Measurements from ENCODE around the gene CFAP161.

Gene CFAP161

DNA sequence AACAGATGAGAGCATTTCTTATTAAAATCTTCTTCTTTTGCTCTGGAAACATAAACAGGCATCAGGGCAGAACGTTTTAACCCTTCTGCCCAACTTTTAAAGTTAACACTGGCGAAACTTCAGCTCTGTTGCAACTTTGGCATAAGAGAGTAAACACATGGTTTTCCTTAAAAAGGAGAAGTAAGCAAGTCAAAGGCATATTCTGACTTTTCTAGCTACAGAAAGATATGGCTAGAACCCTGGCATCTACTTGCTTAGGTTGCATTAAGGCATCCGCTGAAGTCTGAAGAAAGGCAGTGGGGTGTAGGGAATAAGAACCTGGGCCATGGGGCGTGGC lies 49.3 kb downstream of the CFAP161 start:
- no peak overlapping the region for H3K4me2 ChIP-seq (ENCODE audit: low read depth, low read length)
- H3K27me3 ChIP-seq (replicated peaks; ENCODE audit: insufficient read depth, low read length), result no peaks in the 10 kb centered on the region
- no peak overlapping the region for H3K4me3 ChIP-seq (ENCODE audit: low read length)

DNA sequence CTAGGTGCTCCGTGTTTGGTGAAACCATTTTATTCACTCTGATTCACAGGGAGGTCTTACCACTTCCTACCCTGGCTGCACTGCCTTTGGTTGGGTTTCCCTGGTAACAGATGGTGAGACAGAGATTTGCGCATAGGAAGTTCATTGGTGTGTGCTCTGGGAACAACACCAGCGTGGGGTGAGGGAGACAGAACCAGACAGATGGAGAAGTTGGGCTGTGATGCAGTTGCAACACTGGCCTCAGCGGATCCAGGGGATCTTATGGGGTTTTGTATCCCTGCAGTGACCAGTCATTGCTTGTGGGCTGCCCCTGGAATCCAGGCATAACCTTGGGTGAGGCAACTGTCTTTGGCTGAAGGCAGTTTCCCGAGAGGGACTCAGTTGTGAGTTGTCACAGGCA lies 50.1 kb downstream of the CFAP161 start:
- TF ChIP-seq EZH2phosphoT487 (IDR thresholded peaks at IDR 0.05; ENCODE audit: low read length) (no peak), EZH2 (optimal IDR thresholded peaks at IDR 0.05; ENCODE audit: low read depth, low read length) (no peak)
- TF ChIP-seq, protein P1, sequence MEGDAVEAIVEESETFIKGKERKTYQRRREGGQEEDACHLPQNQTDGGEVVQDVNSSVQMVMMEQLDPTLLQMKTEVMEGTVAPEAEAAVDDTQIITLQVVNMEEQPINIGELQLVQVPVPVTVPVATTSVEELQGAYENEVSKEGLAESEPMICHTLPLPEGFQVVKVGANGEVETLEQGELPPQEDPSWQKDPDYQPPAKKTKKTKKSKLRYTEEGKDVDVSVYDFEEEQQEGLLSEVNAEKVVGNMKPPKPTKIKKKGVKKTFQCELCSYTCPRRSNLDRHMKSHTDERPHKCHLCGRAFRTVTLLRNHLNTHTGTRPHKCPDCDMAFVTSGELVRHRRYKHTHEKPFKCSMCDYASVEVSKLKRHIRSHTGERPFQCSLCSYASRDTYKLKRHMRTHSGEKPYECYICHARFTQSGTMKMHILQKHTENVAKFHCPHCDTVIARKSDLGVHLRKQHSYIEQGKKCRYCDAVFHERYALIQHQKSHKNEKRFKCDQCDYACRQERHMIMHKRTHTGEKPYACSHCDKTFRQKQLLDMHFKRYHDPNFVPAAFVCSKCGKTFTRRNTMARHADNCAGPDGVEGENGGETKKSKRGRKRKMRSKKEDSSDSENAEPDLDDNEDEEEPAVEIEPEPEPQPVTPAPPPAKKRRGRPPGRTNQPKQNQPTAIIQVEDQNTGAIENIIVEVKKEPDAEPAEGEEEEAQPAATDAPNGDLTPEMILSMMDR (IDR thresholded peaks at IDR 0.05; ENCODE audit: low read length), result no peak
- Histone ChIP-seq H3K9me3 (replicated peaks; ENCODE audit: insufficient read depth, low read length) (no peaks in the 10 kb centered on the region), H3F3A (ENCODE audit: insufficient read depth, low read length) (no peaks in the 10 kb centered on the region), H3K27me3 (replicated peaks; ENCODE audit: insufficient read depth, low read length) (no peaks in the 10 kb centered on the region), H3K79me2 (ENCODE audit: low read length) (no peaks in the 10 kb centered on the region), H3K9ac (ENCODE audit: low read length) (no peak overlapping the region), H3K36me3 (replicated peaks; ENCODE audit: insufficient read depth, low read length) (no peaks in the 10 kb centered on the region), H3K4me2 (ENCODE audit: low read depth, low read length) (no peak overlapping the region), H4K20me1 (ENCODE audit: insufficient read depth, low read length) (no peaks in the 10 kb centered on the region), H3K27ac (ENCODE audit: low read length) (no peak overlapping the region), H3K4me1 (ENCODE audit: low read length) (no peaks in the 10 kb centered on the region), H3K4me3 (ENCODE audit: low read length) (no peak overlapping the region), H3K9me2 (replicated peaks; ENCODE audit: insufficient read depth, low read length) (no peaks in the 10 kb centered on the region), H2AFZ (ENCODE audit: low read length) (no peak overlapping the region)
- DNase-seq, result no peak

More for the DNA sequence above, 49.3 kb downstream of the CFAP161 start:
- H3K36me3 ChIP-seq (replicated peaks; ENCODE audit: insufficient read depth, low read length), result no peaks in the 10 kb centered on the region
- no peaks in the 10 kb centered on the region for H4K20me1 ChIP-seq (ENCODE audit: insufficient read depth, low read length)
- no peak overlapping the region for H3K9ac ChIP-seq (ENCODE audit: low read length)
- no peaks in the 10 kb centered on the region for H3F3A ChIP-seq (ENCODE audit: insufficient read depth, low read length)
- no peaks in the 10 kb centered on the region for H3K4me1 ChIP-seq (ENCODE audit: low read length)
- H3K9me3 ChIP-seq (replicated peaks; ENCODE audit: insufficient read depth, low read length), result no peaks in the 10 kb centered on the region
- H3K9me2 ChIP-seq (replicated peaks; ENCODE audit: insufficient read depth, low read length), result no peaks in the 10 kb centered on the region
- H2AFZ ChIP-seq (ENCODE audit: low read length), result no peak overlapping the region
- no peak for DNase-seq
- no peak for TF ChIP-seq EZH2 (optimal IDR thresholded peaks at IDR 0.05; ENCODE audit: low read depth, low read length)
- TF ChIP-seq EZH2phosphoT487 (IDR thresholded peaks at IDR 0.05; ENCODE audit: low read length), result no peak
- TF ChIP-seq, protein P1 (IDR thresholded peaks at IDR 0.05; ENCODE audit: low read length), result no peak
- H3K79me2 ChIP-seq (ENCODE audit: low read length), result no peaks in the 10 kb centered on the region
- H3K27ac ChIP-seq (ENCODE audit: low read length), result no peak overlapping the region

DNA sequence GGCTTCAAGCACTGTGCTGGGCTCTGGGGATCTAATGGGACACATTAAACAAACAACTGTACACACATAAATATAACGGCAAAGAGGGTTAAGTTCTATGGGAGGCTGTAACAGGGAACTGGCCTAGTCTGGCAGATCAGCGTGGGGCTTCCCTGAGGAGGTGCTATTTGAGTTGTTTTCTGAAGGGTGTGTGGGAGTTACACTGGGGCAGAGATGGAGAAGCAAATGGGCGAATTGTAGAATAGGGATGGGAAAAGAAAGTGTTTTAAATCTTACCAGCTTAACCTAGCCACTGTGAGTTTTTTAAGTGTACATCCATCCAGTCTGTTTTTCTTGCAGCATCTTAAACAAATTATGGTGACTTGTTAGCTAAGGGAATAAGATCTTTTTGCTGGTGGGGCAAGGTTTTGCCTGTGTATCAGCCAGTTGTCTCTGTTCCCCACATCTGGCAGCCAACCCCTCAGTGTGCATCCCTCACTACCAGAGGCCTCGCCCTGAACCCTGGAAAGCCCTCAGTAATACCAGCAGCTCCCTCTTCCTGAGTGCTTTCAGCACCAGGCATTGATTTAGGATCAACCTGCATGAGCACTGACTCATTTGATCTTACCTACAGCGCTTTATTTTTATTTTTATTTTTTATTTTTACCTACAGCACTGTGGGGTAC lies 51.7 kb downstream of the CFAP161 start:
- H3K36me3 ChIP-seq (replicated peaks; ENCODE audit: insufficient read depth, low read length), result no peaks in the 10 kb centered on the region
- DNase-seq, result no peak
- no peak overlapping the region for H3K9ac ChIP-seq (ENCODE audit: low read length)
- H3K27ac ChIP-seq (ENCODE audit: low read length), result no peak overlapping the region
- no peaks in the 10 kb centered on the region for H3K27me3 ChIP-seq (replicated peaks; ENCODE audit: insufficient read depth, low read length)
- H4K20me1 ChIP-seq (ENCODE audit: insufficient read depth, low read length), result no peaks in the 10 kb centered on the region
- no peaks in the 10 kb centered on the region for H3K4me1 ChIP-seq (ENCODE audit: low read length)
- H3K9me2 ChIP-seq (replicated peaks; ENCODE audit: insufficient read depth, low read length), result no peaks in the 10 kb centered on the region
- no peaks in the 10 kb centered on the region for H3F3A ChIP-seq (ENCODE audit: insufficient read depth, low read length)
- H3K4me3 ChIP-seq (ENCODE audit: low read length), result no peak overlapping the region
- no peaks in the 10 kb centered on the region for H3K9me3 ChIP-seq (replicated peaks; ENCODE audit: insufficient read depth, low read length)
- no peak overlapping the region for H2AFZ ChIP-seq (ENCODE audit: low read length)
- H3K79me2 ChIP-seq (ENCODE audit: low read length), result no peaks in the 10 kb centered on the region
- no peak for TF ChIP-seq EZH2phosphoT487 (IDR thresholded peaks at IDR 0.05; ENCODE audit: low read length)
- TF ChIP-seq EZH2 (optimal IDR thresholded peaks at IDR 0.05; ENCODE audit: low read depth, low read length), result no peak
- TF ChIP-seq, protein P1 (IDR thresholded peaks at IDR 0.05; ENCODE audit: low read length), result no peak
- no peak overlapping the region for H3K4me2 ChIP-seq (ENCODE audit: low read depth, low read length)
